Activated CD8-positive, alpha-beta memory T cell treated with anti-CD3 and anti-CD28 coated beads, Interleukin-2, amount 50 U/mL, for 1 hour (primary cell): ENCODE measurements around the gene LRP5.

Experiments used
- DNase-seq: peaks from one replicate; pipeline ENCODE4 v3.0.0-alpha.2; 2020; ENCODE audit errors: extremely low read depth

Gene LRP5

GRCh38 chr11:68370211-68371111 is 58.1 kb downstream of the LRP5 start:
- DNase-seq: no peak

GRCh38 chr11:68371171-68372041 is 59.0 kb downstream of the LRP5 start:
- no peak for DNase-seq

- no peak for DNase-seq
Measured at GRCh38 chr11:68372114-68372513, 59.7 kb downstream of the LRP5 start.

GRCh38 chr11:68372625-68373024 is 60.2 kb downstream of the LRP5 start:
- no peak for DNase-seq

GRCh38 chr11:68373189-68373814 is 60.9 kb downstream of the LRP5 start:
- DNase-seq: no peak

GRCh38 chr11:68373815-68374501 is 61.6 kb downstream of the LRP5 start:
- DNase-seq: no peak

GRCh38 chr11:68374531-68374930 is 62.1 kb downstream of the LRP5 start:
- no peak for DNase-seq

GRCh38 chr11:68375337-68375736 is 62.9 kb downstream of the LRP5 start:
- no peak for DNase-seq

GRCh38 chr11:68375766-68376165 is 63.4 kb downstream of the LRP5 start:
- DNase-seq: no peak

- no peak for DNase-seq
Measured at GRCh38 chr11:68377389-68377795, 65.0 kb downstream of the LRP5 start.

GRCh38 chr11:68379206-68379605 is 66.8 kb downstream of the LRP5 start:
- DNase-seq: no peak

- DNase-seq: no peak
Measured at GRCh38 chr11:68380786-68381622, 68.6 kb downstream of the LRP5 start.

GRCh38 chr11:68381716-68382115 is 69.3 kb downstream of the LRP5 start:
- no peak for DNase-seq

- no peak for DNase-seq
Measured at GRCh38 chr11:68382358-68382998, 70.1 kb downstream of the LRP5 start.

GRCh38 chr11:68383976-68384501 is 71.6 kb downstream of the LRP5 start:
- DNase-seq: no peak

GRCh38 chr11:68384530-68385081 is 72.2 kb downstream of the LRP5 start:
- DNase-seq: no peak

- DNase-seq: no peak
Measured at GRCh38 chr11:68385128-68385527, 72.7 kb downstream of the LRP5 start.

- no peak for DNase-seq
Measured at GRCh38 chr11:68386331-68386978, 74.1 kb downstream of the LRP5 start.

GRCh38 chr11:68387840-68388239 is 75.4 kb downstream of the LRP5 start:
- no peak for DNase-seq
